TTC549 (cell line): ENCODE measurements around the gene ZNF552.

Source experiments
- FAIRE-seq: peaks from 2 replicates; lab custom pipeline; 2012; peaks lifted over from hg19 to GRCh38; lab: Jason Lieb, UNC

ZNF552 gene

DNA sequence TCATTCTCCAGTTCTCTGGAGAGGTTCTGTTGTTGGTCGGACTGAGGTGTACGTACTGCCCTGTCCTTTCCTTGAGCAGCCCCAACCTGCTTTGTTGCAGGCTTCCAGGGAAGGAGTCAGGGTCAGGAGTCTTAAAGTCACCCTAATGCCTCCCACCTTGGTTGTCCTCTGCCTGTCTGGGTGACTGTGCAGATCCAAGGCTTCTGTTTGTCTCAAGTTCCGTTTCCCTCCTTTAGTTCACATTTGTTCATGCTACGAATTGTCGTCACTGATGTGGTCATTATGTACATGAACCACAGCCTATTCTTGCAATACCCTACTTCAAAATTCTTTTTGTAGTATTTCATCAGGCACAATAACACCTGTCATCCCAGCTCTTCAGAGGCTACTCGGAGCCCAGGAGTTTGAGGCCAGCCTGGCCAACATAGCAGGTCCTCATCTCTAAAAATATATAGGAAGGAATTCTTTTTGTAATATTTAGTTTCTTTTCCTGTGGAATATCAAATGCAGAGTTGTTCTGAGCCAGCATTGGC lies 37.9 kb downstream of the ZNF552 start:
- no peak for FAIRE-seq

DNA sequence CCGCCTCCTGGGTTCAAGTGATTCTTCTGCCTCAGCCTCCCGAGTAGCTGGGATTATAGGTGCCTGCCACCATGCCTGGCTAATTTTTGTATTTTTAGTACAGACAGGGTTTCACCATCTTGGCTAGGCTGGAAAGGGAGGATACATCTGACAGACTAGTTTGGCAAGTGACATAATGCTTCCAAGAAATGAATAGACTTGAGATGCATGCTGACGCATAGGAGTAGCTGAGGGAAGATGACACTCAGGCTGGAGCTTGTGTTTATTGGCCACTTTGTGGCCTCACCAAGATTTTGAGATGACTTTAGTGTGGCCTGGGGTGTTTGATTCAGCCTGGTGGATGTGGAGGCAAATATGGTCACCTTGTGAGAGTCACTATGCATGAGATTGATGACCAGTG lies 41.2 kb downstream of the ZNF552 start:
- no peak for FAIRE-seq

DNA sequence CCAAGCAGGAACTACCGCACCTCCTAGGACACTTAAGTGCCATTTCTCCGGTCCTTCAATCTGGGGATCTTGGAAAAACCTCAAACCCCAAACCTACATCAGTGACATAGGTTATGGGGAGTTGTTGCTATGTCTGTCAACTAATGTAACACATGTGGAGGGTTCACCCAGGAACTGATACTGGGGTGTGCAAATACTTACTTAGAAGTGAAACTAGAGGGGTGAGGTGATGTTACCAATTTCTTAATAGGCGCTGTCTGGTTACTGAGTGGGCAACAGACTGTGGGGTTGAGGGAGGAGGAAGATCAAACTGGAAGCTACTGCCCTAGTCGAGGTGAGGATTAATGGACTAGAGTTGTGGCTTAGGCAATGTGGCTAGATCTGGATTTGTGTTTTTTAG lies 43.3 kb downstream of the ZNF552 start:
- FAIRE-seq, result no peak

- FAIRE-seq, result peak; percentile 79
Measured at GRCh38 chr19:57769345-57770131, 45.2 kb downstream of the ZNF552 start, which contains the start of gene ZNF586. ZNF586 (plus strand) TSS chr19:57769676; CDS start chr19:57769843, 167 bp downstream.

GRCh38 chr19:57759096-57759495 lies 55.6 kb downstream of the ZNF552 start:
- FAIRE-seq, result no peak

DNA sequence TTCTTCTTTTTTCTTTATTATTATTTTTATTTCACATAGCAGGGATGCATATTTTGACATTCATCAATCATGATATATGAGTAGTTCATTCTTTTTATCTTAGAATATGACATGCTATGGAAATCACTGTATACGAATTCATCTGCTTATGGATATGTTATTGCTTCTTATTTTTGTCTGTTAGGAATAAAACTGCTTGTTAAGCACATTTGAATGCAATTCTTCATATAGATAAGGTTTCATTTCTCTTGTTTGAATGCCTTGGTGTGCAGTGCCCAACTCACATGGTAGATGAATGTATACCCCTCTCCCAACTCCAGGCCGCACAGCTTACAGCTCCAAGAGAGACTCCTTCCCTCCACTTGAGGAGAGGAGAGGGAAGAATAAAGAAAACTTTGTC lies 56.8 kb downstream of the ZNF552 start:
- FAIRE-seq, result no peak
